ENCODE measurements around the gene CD7.
A peak's percentile ranks its signal among the peaks of the same experiment; 100 is the strongest.

The CD7 gene

DNA sequence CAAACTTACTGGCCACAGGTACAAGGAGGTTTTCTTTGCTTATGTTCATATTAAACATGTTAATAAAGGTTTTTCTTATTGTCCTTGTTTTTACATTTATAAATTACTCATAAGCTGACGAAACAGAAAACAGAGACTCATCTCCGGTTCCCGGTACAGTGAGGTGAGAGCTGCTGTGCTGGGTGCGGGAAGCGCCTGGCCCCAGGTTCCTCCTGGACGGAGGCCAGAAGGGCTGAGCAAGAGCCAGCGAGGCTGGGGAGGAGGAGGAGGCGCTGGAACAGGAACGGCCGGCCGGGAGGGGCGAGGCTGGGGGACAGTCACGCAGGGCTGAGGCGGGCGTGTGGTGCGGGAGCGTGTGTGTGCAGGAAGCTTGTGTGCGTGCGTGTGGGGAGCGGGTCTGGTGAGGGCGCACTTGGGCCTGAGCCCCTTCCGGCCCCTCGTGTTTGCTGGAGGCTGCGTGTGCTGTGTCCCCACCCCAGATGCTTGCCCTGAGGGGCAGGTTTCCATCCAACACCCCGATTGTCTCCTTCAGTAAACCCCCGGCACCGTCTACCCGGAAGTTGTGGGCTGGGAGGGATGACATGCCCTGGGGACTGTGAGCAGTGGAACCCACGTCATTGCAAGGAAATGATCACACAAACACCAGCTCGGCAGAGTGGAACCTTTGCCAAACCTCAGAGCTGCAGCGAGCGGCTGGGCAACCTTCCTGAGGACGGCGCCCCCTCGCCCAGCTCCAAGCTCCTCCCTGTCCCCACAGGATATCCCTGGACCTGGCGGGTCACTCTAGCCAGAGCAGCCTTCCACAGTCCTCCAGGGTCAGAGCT lies 19.5 kb downstream of the CD7 start:
- no peak for DNase-seq

DNA sequence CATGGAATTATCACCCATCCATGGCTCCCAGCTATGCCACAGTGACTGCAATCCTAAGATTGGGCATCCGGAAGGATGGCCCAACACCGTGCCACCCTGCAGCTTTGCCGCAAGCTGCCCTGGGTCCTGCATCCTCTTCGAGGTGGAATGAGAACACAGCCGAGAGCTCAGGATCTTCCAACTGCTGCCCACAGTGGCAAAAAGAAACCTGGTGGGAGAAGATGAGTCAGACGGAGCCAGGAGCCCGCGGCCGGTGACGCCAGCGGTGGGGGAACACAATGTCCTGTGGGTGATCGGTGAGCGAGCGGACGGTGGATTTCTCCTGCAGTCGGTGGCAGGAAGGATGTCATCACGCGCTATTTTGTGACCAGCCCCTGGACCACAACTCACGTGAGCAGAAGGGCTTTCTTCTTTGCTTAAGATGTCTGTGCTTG lies 20.1 kb downstream of the CD7 start:
- DNase-seq = no peak

DNA sequence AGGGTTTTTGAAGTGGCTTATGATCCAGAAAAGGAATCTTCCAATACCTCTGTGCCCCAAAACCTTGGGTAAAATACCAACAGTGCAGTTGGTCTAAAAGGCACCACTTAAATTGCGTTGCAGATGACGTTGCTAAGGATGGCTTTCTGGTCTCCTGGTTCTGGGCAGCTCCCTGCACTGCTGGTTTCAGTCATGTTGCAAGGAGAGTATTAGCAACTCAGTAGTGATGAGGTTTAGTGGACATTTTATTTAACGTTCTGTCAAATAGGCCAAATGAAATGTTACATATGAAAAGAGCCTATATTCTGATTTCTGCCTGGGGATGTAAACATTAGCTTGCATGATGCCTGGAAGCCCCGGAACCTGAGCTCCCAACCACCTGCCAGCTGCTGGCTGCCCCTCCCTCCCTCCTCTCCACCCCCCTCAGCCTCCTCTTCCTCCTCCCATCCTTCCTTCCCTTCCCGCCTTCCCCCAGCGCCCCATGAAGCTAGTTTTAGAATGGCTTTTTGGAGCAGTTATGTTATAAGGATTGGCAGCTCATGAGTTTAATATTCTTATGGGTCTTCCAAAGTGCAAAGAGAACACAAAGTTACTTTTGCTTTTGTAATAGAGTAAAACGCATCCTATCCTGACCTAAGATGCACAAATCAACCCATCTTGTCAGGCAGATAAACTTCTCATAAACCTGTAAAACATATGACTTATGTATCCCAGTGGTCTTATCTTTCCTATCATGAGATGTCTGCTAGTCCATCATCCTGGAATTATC lies 20.7 kb downstream of the CD7 start:
- no peak for DNase-seq

DNA sequence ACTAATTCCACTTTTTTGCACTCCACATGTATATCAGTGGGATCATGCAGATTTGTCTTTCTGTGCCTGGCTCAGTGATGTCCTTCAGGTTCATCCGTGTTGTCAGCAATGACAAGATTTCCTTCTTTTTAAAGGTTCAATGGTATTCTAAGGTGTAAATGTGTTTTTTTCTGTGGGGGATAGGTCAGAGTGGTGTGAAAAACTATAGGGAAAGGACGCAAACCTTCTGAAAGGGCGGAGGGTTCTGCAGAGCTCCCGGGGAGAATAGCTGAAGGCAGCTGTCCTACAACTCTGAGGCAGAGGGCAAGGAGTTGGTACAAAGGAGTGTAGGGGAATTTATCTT lies 22.0 kb downstream of the CD7 start:
- no peak for DNase-seq

DNA sequence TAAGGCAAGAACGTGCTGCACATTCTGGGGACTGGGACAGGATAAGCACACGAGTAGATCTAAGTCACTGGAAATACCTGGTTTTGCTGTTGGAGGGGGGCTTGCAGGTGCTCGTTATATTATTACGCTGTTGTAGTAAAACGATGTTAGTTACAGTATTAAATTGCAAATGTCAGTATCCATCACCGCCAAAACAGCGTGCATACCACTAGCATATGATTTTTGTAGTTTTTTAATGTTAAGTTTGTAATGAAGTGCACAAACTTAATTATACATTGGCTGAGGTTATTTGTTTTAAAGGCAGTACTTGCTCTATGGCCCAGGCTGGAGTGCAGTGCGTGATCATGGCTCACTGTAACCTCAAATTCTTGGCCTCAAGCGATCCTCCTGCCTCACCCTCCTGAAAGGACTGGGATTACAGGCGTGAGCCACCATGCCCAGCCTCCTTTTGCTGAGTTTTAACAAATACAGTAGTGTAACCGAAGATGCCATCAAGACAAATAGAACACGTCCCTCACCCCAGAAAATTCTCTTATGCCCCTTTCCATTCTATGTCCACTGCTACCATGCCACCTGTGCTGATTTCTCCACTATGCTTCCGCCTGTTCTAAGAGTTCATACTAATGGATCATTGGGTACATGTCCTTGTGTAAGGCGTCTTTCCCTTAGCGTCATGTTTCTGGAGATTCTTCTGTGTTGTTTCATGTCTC lies 23.2 kb downstream of the CD7 start:
- no peak for DNase-seq

DNA sequence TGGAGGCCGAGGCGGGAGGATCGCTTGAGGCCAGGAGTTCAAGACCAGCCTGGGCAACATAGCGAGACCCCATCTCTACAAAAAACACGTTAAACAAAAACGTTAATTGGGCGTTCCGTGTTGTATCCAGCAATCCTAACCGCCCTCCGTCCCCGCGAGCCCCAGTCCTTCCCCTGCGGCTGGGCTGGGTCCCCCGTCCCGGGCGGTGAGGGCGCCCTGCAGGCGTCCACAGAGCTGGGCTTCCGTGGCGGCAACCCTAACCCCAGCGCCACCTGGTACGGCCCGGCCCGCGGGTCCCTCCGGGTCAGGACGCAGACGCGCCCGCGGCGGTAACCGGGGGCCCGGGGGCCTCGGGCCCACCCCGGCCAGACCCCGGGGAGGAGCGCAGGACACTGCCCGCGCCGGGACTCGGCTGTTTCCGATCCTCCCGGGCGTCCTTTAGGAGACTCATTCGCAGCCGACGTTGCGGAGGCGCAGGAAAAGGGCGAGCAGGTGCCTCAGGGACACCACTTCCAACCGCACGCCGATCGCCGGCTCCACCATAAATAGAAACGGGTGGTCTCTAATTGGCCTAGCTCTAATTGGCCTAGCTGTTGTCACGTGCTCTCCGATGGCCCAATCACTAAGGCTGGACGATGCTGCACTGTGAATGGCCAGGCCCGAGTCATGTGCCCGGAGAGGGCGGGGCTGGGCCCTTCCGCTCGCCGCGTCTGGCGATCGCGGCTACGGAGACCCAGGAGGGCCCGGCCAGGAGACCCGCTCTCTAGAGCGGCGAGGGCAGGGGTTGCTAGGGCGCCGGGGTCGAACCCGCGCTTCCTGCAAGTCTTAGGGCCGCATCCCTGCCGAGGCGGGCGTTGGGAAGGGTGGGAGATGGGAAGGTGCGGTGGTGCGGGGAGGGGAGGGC lies 24.9 kb downstream of the CD7 start:
- DNase-seq = peak; percentile 75

DNA sequence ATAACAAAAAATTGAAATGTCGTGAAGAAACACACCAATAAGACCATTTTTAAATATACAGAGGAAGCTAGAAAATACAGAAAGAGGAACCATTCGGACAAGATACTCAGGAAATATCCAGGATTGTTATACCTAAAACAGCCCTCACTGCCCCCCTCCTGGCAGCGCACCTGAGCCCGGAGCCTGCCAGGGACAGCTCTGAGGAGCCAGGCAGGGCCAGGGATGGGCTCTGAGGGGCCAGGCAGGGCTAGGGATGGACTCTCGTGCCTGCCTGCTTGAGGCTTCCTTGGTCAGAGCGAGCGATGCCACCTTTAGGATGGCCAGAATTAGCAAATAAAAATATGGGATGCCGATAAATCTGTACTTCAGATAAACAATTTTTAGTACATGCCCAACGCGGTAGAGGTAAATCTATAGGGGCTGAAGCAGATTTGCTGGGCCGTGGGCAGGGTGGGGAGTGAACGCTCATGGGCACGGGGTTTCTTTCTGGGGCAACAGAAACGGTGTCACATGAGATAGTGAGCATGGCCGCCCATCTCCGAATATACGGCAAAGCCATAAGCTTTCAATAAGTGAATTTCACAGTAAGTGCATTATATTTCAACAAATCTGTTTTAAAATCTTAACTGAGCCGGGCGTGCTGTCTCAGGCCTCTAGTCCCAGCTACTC lies 25.7 kb downstream of the CD7 start:
- no peak for DNase-seq

DNA sequence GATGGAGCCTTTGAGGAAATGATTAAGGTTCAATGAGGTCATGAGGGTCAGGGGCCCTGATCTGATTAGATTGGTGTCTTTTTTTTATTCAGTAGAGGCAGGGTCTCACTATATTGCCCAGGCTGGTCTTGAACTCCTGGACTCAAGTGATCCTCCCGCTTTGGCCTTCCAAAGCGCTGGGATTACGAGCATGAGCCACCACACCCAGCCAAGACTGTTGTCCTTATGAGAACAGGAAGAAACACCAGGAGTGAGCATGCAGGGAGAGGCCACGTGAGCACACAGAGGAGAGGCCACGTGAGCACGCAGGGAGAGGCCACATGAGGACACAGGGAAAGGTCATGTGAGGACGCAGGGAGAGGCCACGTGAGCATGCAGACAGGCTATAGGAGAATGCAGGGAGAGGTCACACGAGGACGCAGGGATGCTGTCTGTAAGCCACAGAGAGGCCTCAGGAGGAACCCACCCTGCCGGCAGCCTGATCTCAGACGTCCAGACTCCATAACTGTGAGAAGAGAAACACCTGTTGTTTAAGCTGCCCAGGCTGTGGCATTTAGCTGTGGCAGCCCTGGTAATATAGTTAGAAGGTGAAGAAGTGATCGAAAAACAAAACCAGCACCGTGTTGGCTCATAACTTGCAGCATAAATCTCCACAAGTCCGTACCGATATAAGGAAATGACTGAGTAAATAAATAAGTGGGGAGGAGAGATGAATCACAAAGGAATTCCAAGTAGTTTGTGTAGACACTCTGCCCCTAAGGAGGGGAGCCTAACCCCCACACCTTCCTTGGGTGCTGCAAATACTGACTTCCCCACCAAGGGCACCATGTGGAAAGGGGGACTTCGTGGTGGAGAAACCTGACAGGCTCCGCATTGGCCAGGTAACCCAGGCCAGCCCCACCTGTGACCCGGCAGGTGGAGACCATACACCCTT lies 29.3 kb downstream of the CD7 start:
- no peak for DNase-seq

DNA sequence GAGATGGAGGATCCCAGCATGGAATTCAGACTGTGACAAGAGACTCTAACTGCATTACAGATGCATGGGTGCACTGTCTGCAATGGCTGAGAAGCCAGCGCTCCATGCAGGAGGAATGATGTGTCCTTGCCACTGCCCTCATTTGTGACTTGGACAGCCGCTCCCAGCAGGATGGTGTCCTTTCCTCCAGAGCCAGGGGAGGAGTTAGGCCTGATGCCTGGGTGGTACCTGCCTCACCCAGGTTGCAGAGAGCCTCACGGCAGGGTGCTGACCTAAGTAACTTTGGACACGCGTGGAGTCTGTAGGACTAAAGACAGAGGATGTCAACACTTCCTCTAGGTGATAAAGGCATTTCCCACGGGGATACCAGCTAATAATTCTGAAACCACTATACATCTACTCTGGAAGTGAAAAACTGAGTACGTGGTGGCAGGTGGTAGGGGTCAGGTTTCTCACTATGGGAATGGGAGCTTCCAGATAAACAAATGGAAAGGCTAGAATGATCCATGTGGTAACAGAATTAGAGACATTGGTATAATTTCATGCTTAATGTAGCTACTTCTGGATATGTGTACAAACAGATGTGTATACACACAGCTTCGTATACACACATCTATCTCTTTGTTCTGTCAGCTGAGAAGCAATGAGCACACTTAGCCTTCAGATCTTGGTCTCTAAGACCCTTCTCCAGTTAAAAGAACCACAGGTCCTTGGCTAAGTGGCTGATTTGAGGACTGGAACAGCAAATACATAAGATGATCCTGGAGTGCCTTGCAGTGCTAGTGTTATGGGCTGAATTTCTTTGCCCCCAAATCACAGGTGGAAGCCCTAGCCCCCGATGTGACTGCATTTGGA lies 30.2 kb downstream of the CD7 start:
- DNase-seq = no peak

DNA sequence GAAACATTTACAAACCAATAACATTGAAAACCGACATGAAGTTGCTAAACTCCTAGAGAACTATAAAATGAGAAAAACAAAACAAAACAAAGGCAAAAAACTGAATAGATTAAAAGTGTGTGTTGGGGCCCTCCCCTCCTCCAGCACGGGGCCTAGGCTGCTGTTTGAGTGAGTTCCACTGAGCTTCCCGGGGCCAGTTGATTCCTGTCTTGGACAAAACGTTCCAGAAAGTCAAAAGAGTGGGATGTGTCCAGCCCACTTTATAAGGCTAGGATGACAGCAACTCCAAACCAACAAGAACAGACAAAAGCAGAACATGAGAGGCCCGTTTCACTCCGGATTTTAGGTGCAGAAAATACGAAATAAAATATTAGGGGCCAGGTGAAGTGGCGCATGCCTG lies 32.3 kb downstream of the CD7 start:
- DNase-seq = no peak

DNA sequence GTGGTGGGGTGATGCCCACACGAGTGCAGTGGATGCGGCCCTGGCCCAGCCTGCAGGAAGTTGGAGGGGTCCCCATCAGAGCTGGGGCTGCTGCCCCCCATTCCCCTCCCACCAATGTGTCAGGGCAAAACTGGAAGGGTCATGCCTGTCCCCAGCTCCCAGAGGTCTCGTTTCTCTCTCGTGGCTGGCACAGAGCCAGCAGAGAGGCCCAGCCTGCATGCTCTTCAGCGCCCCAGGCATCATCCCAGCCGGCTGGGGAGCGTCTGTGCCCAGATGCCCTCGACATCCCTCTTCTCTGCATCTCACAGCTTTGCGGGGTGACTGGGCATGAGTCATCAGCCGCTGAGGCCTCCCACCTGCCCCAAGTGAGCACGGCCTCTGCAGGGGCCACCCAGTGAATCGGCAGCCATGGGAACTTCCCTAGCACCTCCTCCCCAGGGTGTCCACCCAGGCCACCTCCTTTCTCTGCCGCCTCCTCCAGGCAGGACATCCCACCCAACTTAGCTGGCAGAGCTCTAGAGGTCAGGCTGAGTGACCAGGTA lies 34.1 kb downstream of the CD7 start:
- DNase-seq = no peak

DNA sequence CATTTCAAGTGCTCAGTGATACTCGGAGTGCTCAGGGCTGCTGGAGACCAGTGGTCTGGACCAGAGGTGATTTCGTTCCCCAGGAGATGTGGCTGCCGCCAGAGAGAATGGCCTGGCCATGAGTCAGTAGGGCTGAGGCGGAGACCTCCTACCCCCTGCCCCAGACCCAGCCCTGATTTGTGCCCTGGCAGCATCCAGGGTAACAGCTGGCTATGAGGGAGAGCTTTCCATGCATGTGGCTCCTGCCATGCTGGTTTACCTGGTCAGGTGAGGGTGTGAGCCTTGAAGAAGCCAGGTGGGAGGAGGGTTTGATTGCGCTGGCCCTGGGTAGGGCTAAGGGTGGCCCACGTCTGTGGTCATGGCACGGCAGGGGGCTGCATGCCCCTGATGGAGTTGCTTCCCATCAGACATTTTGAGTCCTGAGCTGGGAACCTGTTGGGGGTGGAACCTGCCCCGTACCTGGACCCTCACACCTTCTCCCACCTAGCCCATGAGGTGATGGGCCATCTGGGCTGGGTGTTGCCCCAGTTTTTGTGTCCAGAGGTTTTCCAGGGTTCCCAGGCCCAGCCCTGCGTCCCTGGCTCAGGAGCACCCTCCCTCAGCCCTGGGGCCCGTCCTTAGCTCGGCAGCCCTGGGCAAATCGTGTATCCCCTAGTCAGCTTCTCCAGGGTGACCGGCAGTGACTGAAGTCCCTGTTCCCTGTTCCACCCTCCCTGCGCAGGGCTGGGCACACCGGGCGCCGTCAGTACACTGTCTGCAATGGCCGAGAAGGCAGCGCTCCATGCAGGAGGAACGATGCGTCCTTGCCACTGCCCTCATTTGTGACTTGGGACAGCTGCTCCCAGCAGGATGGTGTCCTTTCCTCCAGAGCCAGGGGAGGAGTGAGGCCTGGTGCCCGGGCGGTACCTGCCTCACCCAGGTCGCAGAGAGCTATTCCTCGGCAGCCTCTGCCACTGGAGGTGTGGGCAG lies 34.9 kb downstream of the CD7 start:
- no peak for DNase-seq

DNA sequence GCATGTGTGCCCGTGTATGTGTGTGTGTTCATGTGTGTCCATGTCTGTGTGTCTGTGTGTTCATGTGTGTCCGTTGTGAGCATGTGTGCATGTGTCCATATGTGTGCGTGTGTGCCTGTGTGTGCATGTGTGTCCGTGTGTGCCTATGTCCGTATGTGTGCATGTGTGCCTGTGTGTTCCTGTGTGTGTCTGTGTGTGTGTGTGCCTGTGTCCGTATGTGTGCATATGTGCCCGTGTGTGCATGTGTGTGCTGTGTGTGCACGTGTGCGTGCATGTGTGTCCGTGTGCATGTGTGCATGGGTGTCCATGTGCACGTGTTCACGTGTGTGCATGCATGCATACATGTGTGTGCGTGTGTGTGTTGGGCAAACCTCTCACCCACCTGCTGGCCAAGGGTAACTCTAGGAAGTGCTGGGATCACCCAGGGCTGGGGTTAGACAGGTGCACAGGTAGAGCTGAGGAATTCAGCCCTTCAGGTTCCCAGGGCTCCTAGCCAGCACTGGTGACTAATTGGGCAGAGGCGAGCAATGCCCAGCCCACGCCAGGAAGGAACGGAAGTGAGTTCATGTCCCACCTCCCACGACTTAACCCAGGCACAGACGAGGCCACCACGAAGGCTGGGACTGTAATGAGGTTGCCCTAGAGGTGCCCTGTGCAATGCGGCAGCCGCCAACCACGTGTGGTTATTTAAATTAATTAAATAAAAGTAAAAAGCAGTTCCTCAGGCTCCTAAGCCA lies 35.7 kb downstream of the CD7 start:
- DNase-seq = no peak

DNA sequence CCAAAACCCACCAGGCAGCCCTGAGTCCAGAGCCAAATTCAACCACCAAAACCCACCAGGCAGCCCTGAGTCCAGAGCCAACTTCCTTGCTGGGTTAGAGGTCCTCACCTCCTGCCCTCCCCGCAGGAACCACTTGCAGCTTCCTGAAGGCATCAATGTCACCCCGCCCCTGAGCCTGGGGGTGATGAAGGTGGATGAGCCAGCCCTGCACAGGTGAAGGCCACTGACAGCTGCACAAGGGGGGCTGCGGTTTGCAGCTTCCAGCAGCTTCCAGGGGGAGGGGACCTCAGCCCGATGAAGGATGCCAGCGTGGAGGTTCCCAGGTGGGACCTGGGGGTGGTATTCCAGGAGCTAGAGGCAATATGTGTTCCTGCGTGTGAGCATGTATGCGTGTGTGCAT lies 36.3 kb downstream of the CD7 start:
- no peak for DNase-seq

DNA sequence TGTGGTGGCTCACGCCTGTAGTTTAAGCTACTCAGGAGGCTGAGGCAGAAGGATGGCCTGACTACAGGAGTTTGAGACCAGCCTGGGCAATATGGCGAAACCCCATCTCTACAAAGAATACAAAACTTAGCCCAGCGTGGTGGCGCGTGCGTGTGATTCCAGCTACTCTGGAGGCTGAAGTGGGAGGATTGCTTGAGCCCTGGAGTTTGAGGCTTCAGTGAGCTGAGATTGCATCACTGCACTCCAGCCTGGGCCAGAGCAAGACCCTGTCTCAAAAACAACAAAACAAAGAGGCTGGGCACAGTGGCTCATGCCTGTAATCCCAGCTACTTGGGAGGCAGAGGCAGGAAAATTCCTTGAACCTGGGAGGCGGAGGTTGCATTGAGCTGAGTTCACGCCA lies 36.9 kb downstream of the CD7 start:
- DNase-seq = no peak

DNA sequence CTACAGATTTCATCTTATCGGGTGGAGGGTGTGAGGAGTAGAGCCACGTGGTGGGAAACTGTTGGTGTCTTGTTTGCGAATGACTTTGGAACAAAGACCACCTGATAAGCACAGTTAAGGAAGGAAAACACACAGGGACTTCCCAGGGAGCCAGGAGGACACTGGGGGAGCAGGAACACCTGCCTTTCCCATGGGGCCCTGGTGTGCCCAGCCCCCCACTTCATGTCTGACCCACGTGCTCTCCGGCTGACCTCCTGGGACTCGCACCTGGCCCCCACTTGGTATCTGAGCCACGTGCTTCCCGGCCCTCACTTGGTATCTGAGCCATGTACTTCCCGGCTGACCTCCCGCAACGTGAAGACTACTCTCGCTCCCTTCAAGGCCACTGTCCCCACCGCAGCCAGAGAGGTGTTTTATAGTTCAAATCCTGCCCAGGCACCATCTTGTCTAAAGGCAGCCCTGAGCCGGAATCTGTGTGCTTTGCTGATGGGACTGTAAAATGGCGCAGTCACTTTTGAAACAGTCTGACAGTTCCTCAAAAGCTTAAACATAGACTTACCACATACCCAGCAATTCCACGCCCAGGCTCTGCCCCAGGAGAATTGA lies 38.5 kb downstream of the CD7 start:
- no peak for DNase-seq

DNA sequence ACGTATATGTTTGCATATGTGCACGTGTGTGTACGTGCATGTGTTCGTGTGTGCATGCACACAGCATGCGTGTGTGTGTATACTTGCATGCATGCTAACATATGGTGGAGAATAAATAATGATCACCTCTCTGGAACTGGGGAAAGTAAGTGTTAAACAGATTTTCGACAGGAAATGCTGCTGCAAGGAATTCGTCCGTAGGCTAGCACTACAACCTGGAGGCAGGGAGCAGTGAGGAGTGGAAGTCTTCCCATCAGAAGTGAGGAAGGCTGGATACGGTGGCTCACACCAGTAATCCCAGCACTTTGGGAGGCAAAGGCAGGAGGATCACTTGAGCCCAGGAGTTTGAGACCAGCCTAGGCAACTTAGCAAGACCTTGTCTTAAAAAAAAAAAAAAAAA lies 39.1 kb downstream of the CD7 start:
- DNase-seq = no peak

Data from NCI-H524 treated with DMSO at 0.1 percent for 48 hours (cell line).